Chondrocyte (in vitro differentiated cells): ENCODE measurements around the gene SMKR1. TPM values are rescaled to one million over a fixed set of nuclear protein-coding genes. Genes with fewer than 3 reads are reported as not detected.
"Not testable (repeated sequence)": the region's sequence is repeated elsewhere in the genome, so short reads cannot be mapped to it uniquely, and the experiment has no call there.

Experiments used
- DNase-seq: peaks from one replicate; pipeline ENCODE4 v3.0.0; 2021; ENCODE audit warnings: mixed read lengths, low spot score
- H3K27ac Mint-ChIP-seq: one replicate; pipeline ENCODE4 v1.8.0; 2021; ENCODE audit warnings: mild to moderate bottlenecking, moderate library complexity, mixed read lengths; ENCODE audit not compliant: unreplicated experiment
- H3K27me3 Mint-ChIP-seq: 2 replicates; pipeline ENCODE4 v1.8.0; 2021; ENCODE audit warnings: low read depth, mixed read lengths
- H3K36me3 Mint-ChIP-seq: 2 replicates; pipeline ENCODE4 v1.8.0; 2021; ENCODE audit warnings: low read depth, mixed read lengths
- H3K4me1 Mint-ChIP-seq: 2 replicates; pipeline ENCODE4 v1.8.0; 2021; ENCODE audit warnings: low read depth, mild to moderate bottlenecking, mixed read lengths
- H3K4me3 Mint-ChIP-seq: one replicate; pipeline ENCODE4 v1.8.0; 2021; ENCODE audit warnings: mild to moderate bottlenecking, moderate library complexity, mixed read lengths; ENCODE audit not compliant: unreplicated experiment
- H3K9me3 Mint-ChIP-seq: 2 replicates; pipeline ENCODE4 v1.8.0; 2021; ENCODE audit warnings: low read depth, mixed read lengths
- CTCF ChIP-seq: fragments of 200-600 bp; sonication (generic); IDR thresholded peaks from 2 replicates; pipeline ENCODE4 v1.5.0; 2021; ENCODE audit warnings: antibody characterized with exemption, mild to moderate bottlenecking, moderate library complexity
- total RNA-seq: library from RNA; stranded (reverse); gene quantifications from 3 replicates; pipeline ENCODE4 v1.2.1, GENCODE V29; 2021

The SMKR1 gene
- total RNA-seq, 1 donor from 2014 or later: 0.20 TPM

DNA sequence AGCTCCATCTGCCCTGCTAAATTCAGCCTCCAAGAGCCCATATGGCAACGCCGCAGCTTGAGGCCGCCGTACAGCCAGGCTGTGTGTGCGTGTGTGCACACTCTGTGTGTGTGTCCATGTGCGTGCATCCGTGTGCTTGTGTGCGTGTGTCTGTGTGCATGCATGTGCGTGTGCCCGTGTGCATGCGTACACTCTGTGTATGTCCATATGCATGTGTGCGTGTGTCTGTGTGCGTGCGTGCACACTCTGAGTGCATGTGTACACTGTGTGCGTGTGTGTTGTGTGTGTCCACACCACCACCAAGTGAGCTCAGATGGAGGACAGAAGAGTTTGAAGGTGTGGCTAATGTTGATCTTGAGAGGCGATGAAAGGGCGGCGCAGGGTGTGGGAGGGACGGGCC, 30.0 kb downstream of the SMKR1 start:
- Mint-ChIP-seq H3K36me3 (no peaks in the 10 kb centered on the region), H3K27me3 (peaks cover 1% of the 10 kb centered on the region), H3K4me3 (no peak overlapping the region), H3K27ac (no peak overlapping the region), H3K4me1 (no peaks in the 10 kb centered on the region), H3K9me3 (no peaks in the 10 kb centered on the region)
- TF ChIP-seq CTCF: no peak
- no peak for DNase-seq

DNA sequence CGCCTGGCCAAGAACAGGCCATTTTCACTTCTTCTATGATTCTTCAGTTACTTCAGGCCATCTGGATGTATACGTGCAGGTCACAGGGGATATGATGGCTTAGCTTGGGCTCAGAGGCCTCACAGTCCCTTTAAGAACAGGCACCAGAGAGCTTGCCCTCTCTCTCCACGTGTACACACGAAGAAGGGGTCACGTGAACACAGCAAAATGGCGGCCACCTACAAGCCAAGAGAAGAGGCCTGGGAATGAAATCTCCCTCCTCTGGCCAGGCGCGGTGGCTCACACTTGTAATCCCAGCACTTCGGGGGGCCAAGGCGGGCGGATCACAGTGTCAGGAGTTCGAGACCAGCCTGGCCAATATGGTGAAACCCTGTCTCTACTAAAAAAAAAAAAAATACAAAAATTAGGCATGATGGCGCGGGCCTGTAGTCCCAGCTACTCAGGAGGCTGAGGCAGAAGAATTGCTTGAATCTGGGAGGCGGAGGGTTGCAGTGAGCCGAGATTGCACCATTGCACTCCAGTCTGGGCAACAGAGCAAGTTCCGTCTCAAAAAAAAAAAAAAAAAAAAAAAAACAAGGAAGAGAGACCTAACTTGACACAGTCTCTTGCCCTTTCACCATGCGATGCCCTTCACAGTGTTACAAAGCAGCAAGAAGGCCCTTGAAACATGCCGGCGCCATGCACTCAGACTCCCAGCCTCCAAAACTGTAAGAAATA, 32.4 kb downstream of the SMKR1 start:
- not testable (repeated sequence) for H3K36me3 Mint-ChIP-seq

GRCh38 chr7:129535896-129536295, 33.6 kb downstream of the SMKR1 start:
- Mint-ChIP-seq H3K27me3 (peaks cover 5% of the 10 kb centered on the region), H3K4me1 (no peaks in the 10 kb centered on the region), H3K36me3 (no peaks in the 10 kb centered on the region), H3K27ac (no peak overlapping the region), H3K4me3 (no peak overlapping the region), H3K9me3 (no peaks in the 10 kb centered on the region)
- no peak for DNase-seq
- TF ChIP-seq CTCF: no peak

More for the DNA sequence above, 32.4 kb downstream of the SMKR1 start:
- not testable (repeated sequence) for H3K27ac Mint-ChIP-seq, H3K4me3 Mint-ChIP-seq, H3K27me3 Mint-ChIP-seq, H3K9me3 Mint-ChIP-seq, H3K4me1 Mint-ChIP-seq, DNase-seq

- Mint-ChIP-seq H3K36me3 (no peaks in the 10 kb centered on the region), H3K4me3 (no peak overlapping the region), H3K27me3 (peaks cover 5% of the 10 kb centered on the region), H3K4me1 (no peaks in the 10 kb centered on the region), H3K9me3 (no peaks in the 10 kb centered on the region), H3K27ac (no peak overlapping the region)
- no peak for DNase-seq
- TF ChIP-seq CTCF: no peak
Observed at GRCh38 chr7:129536323-129536722, 34.0 kb downstream of the SMKR1 start.

GRCh38 chr7:129538790-129539189, 36.5 kb downstream of the SMKR1 start:
- Mint-ChIP-seq H3K36me3 (no peaks in the 10 kb centered on the region), H3K27me3 (peaks cover 13% of the 10 kb centered on the region), H3K4me1 (no peaks in the 10 kb centered on the region), H3K27ac (no peak overlapping the region), H3K4me3 (no peak overlapping the region), H3K9me3 (no peaks in the 10 kb centered on the region)
- no peak for TF ChIP-seq CTCF
- no peak for DNase-seq

DNA sequence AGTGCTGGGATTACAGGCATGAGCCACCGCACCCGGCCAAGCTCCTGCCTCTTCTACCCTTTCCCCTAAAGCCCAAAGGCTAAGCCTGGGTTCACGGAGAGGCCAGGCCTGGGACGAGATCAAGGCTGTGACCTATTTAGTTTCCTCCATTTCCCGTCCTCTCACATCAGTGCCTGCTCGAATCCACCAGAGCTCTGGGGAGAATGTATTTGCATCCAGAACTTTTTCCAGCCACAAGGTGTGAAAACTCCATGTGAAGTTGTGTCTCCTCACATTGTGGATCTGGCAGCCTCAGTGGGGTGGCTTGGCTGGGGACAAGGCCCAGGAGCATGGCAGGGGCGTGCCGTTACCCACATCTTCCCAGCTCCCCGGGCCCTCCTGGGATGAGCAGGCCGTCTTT, 38.0 kb downstream of the SMKR1 start:
- Mint-ChIP-seq H3K27me3 (peaks cover 17% of the 10 kb centered on the region), H3K4me1 (no peaks in the 10 kb centered on the region), H3K36me3 (no peaks in the 10 kb centered on the region), H3K9me3 (no peaks in the 10 kb centered on the region), H3K27ac (no peak overlapping the region), H3K4me3 (no peak overlapping the region)
- DNase-seq: no peak
- no peak for TF ChIP-seq CTCF
